ENCODE measurements around the gene PPDPF.

GRCh38 chr20:63530788-63531160, 10.2 kb downstream of the PPDPF start:
- TF ChIP-seq CTCF (IDR thresholded peaks at IDR 0.05) (no peak), GATA3 (IDR thresholded peaks at IDR 0.05; ENCODE audit: borderline replicate concordance) (no peak), POLR2AphosphoS2 (conservative IDR thresholded peaks at IDR 0.05; ENCODE audit: low read length) (no peak), POLR2A (IDR thresholded peaks at IDR 0.05; ENCODE audit: low read length) (no peak), MYC (IDR thresholded peaks at IDR 0.05; ENCODE audit: borderline replicate concordance, low read length) (no peak), MAFK (IDR thresholded peaks at IDR 0.05; ENCODE audit: partially characterized antibody) (no peak)

All from A549 (cell line).